Ovary (tissue), 9 donors: Measurements from ENCODE around the gene UNC5B. TPM values are rescaled to one million over a fixed set of nuclear protein-coding genes. Genes with fewer than 3 reads are reported as not detected.

ENCODE experiments used
- DNase-seq, 5 donors: peaks; one replicate each; pipeline ENCODE4 v3.0.0-alpha.2; 2019 to 2020
- H3K27ac ChIP-seq, 2 donors: fragments of 200-600 bp; one replicate each; pipeline versions ENCODE4 v1.5.1 to v1.8.0; 2019 to 2022
- H3K27me3 ChIP-seq: fragments of 200-600 bp; one replicate; pipeline ENCODE4 v1.8.0; 2022
- H3K36me3 ChIP-seq: fragments of 200-600 bp; sonication (generic); one replicate; pipeline ENCODE4 v1.5.1; 2019
- H3K4me1 ChIP-seq: one replicate; pipeline ENCODE4 v1.8.1; 2013; ENCODE audit warnings: mild to moderate bottlenecking, moderate library complexity; ENCODE audit not compliant: insufficient read depth
- H3K4me3 ChIP-seq: fragments of 200-600 bp; sonication (generic); one replicate; pipeline ENCODE4 v1.5.1; 2017
- H3K9me3 ChIP-seq, 2 donors: fragments of 200-600 bp in 1 of 2; sonication (generic) in 1 of 2; one replicate each; pipeline versions ENCODE4 v1.5.1 to v1.8.1; 2013 to 2019; ENCODE audit warnings: mild to moderate bottlenecking in 1 of 2, moderate library complexity in 1 of 2
- CTCF ChIP-seq, 3 donors: fragments of 450-650 bp in 2 of 3; fragments of 200-600 bp in 1 of 3; IDR thresholded peaks; one replicate each; pipeline versions ENCODE4 v1.5.1 to v1.8.0; 2016 to 2022; ENCODE audit warnings: antibody characterized with exemption in 3 of 3, mild to moderate bottlenecking in 1 of 3
- EP300 ChIP-seq: sonication (generic); formaldehyde crosslinking; IDR thresholded peaks from one replicate; pipeline ENCODE4 v1.6.1; 2017; ENCODE audit warnings: antibody characterized with exemption
- POLR2A ChIP-seq: fragments of 450-650 bp; IDR thresholded peaks from one replicate; pipeline ENCODE4 v1.6.1; 2017; ENCODE audit warnings: antibody characterized with exemption, mild to moderate bottlenecking, moderate library complexity
- WGBS, 3 donors: extraction: QIAGEN DNeasy Blood & Tissue Kit in 1 of 3; methylation state at CpG; one replicate each; pipeline versions ENCODE4 v1.1.5 to v1.1.7; 2013 to 2017; 5-methylcytosine and 5-hydroxymethylcytosine counted together
- intact Hi-C, 4 donors: fragments of 100-400 bp; cut with DNase I; formaldehyde crosslinking; loops; one replicate each; pipeline versions ENCODE4 v1.11.0 to v1.15.1; 2022 to 2023
- polyA plus RNA-seq, 2 donors: library from polyadenylated mRNA; stranded (reverse); fragments of 200-250 nt in 1 of 2; fragments of 350-450 nt in 1 of 2; fragmentation: Illumina TruSeq in 1 of 2; extraction: RNeasy Lipid Tissue Mini Kit (QIAGEN cat#74804) in 1 of 2; gene quantifications; one replicate each; pipeline ENCODE4 v1.2.3, GENCODE V29; 2013 to 2014
- total RNA-seq, 7 donors: library from RNA; depleted of rRNA in 2 of 7; stranded (reverse); fragments of >200 nt in 2 of 7; fragmentation: NEBNext Ultra II Directional in 3 of 7; extraction: Animal tissue kit (Norgen Biotek cat#: 25700) in 3 of 7; gene quantifications; one replicate each; pipeline versions ENCODE4 v1.1.0 to v1.2.4, GENCODE V29; 2016 to 2023
- donor health status: DM: no; HTN: no; CAD: no; lungs with moderate emphysema.
- donor health status: DM: no; HTN: no; CAD: no.
- donor health status: Bipolar disorder and iron deficiency.
- donor health status: DM: yes; HTN: yes; CAD: no.
- donor health status: DM: no; HTN: no; CAD: no.
- donor health status: DM: yes; HTN: yes; CAD: no.

The UNC5B gene
- total and polyA plus RNA-seq, 9 donors: 2.7 to 48.0 (median 6.3) TPM

- no peak for TF ChIP-seq CTCF (IDR thresholded peaks at IDR 0.05)
- no peak for TF ChIP-seq EP300
- TF ChIP-seq POLR2A: no peak
- H3K9me3 ChIP-seq: no peaks in the 10 kb centered on the region
- intact Hi-C loops: loop anchor here in 2 of 4 donors (10.0 kb wide), 1 partner anchor 53 kb away; the partner anchor contains the start of gene UNC5B (in 2 of the 2)
- H3K4me3 ChIP-seq: no peak overlapping the region
- 64 to 66% (median 65%) methylated on average over 8 of the region's 8 CpGs for WGBS, 3 donors
- no peaks in the 10 kb centered on the region for H3K36me3 ChIP-seq
- peaks cover 5% of the 10 kb centered on the region for H3K4me1 ChIP-seq
- no peak for DNase-seq
- H3K27ac ChIP-seq: no peak overlapping the region
- no peaks in the 10 kb centered on the region for H3K27me3 ChIP-seq
Observed at GRCh38 chr10:71268247-71268691, 55.9 kb downstream of the UNC5B start.

GRCh38 chr10:71268758-71269157, 56.4 kb downstream of the UNC5B start:
- H3K27ac ChIP-seq: no peak overlapping the region
- no peaks in the 10 kb centered on the region for H3K27me3 ChIP-seq
- intact Hi-C loops: loop anchor here in 2 of 4 donors (10.0 kb wide), 1 partner anchor 54 kb away; the partner anchor contains the start of gene UNC5B (in 2 of the 2)
- H3K4me3 ChIP-seq: no peak overlapping the region
- no peaks in the 10 kb centered on the region for H3K36me3 ChIP-seq
- TF ChIP-seq EP300 (no peak), CTCF (IDR thresholded peaks at IDR 0.05) (no peak), POLR2A (no peak)
- DNase-seq: no peak
- peaks cover 5% of the 10 kb centered on the region for H3K4me1 ChIP-seq
- 51 to 72% (median 59%) methylated on average over 11 of the region's 11 CpGs for WGBS, 3 donors
- no peaks in the 10 kb centered on the region for H3K9me3 ChIP-seq

- Histone ChIP-seq H3K4me3 (no peak overlapping the region), H3K27ac (no peak overlapping the region), H3K9me3 (no peaks in the 10 kb centered on the region), H3K36me3 (no peaks in the 10 kb centered on the region), H3K27me3 (no peaks in the 10 kb centered on the region), H3K4me1 (peaks cover 5% of the 10 kb centered on the region)
- TF ChIP-seq POLR2A: no peak
- DNase-seq: no peak
- intact Hi-C loops: loop anchor here in 2 of 4 donors (10.0 kb wide), 1 partner anchor 55 kb away; the partner anchor contains the start of gene UNC5B (in 2 of the 2)
- WGBS, 3 donors: 45 to 47% (median 46%) methylated on average over 11 of the region's 11 CpGs
Observed at GRCh38 chr10:71269301-71270288, 57.2 kb downstream of the UNC5B start.

- H3K4me3 ChIP-seq: no peak overlapping the region
- WGBS, 3 donors: 61 to 66% (median 65%) methylated on average over 10 of the region's 10 CpGs
- H3K27ac ChIP-seq: no peak overlapping the region
- H3K9me3 ChIP-seq: no peaks in the 10 kb centered on the region
- intact Hi-C loops: no loop called here
- H3K4me1 ChIP-seq: peaks cover 5% of the 10 kb centered on the region
- H3K36me3 ChIP-seq: no peaks in the 10 kb centered on the region
- no peak for TF ChIP-seq CTCF (IDR thresholded peaks at IDR 0.05)
- no peak for TF ChIP-seq POLR2A
- no peak for TF ChIP-seq EP300
- DNase-seq: peak in 1 of 5 donors; percentile 69
- H3K27me3 ChIP-seq: no peaks in the 10 kb centered on the region
Observed at GRCh38 chr10:71270301-71271220, 58.2 kb downstream of the UNC5B start.
